B cell (primary cell): ENCODE measurements around the gene PPP3CA.

Source experiments
- EZH2 ChIP-seq: IDR thresholded peaks from 2 replicates; pipeline ENCODE4 v1.6.1; 2012; ENCODE audit warnings: borderline replicate concordance, low read depth, mild to moderate bottlenecking, moderate library complexity, low read length; ENCODE audit not compliant: insufficient read depth, poor library complexity, severe bottlenecking
- TF ChIP-seq, protein P1 (sequence below): fragments of 200-600 bp; IDR thresholded peaks from one replicate; pipeline ENCODE4 v1.8.0; 2022; ENCODE audit warnings: antibody characterized with exemption, mild to moderate bottlenecking

DNA sequence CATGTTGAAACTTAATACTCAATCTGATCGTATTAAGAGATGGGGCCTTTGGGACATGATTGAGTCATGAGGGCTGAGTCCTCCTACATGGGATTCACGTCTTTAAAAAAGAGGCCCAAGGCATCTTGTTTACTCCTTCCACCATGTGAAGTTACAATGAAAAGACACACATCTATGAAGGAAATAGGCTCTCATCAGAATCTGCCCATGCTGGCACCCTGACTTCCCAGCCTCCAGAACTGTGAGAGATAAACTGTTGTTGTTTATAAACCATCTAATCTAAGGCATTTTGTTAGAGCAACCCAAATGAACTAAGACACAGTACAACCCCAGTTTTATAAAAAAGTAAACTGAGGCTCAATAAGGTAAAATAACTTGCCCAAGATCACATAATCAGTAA lies 32.3 kb downstream of the PPP3CA start:
- TF ChIP-seq, protein P1, sequence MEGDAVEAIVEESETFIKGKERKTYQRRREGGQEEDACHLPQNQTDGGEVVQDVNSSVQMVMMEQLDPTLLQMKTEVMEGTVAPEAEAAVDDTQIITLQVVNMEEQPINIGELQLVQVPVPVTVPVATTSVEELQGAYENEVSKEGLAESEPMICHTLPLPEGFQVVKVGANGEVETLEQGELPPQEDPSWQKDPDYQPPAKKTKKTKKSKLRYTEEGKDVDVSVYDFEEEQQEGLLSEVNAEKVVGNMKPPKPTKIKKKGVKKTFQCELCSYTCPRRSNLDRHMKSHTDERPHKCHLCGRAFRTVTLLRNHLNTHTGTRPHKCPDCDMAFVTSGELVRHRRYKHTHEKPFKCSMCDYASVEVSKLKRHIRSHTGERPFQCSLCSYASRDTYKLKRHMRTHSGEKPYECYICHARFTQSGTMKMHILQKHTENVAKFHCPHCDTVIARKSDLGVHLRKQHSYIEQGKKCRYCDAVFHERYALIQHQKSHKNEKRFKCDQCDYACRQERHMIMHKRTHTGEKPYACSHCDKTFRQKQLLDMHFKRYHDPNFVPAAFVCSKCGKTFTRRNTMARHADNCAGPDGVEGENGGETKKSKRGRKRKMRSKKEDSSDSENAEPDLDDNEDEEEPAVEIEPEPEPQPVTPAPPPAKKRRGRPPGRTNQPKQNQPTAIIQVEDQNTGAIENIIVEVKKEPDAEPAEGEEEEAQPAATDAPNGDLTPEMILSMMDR, result no peak
- TF ChIP-seq EZH2, result no peak
